IPS-15b (cell line): ENCODE results near the gene OVCH2.
"Not testable (repeated sequence)": the region's sequence is repeated elsewhere in the genome, so short reads cannot be mapped to it uniquely, and the experiment has no call there.

ENCODE experiments used
- H3K27me3 ChIP-seq: one replicate; pipeline ENCODE4 v1.6.1; 2013; ENCODE audit warnings: low read length; ENCODE audit not compliant: control insufficient read depth, insufficient read depth
- H3K36me3 ChIP-seq: one replicate; pipeline ENCODE4 v1.6.1; 2013; ENCODE audit warnings: low read length; ENCODE audit not compliant: control insufficient read depth, insufficient read depth
- H3K4me1 ChIP-seq: one replicate; pipeline ENCODE4 v1.6.1; 2013; ENCODE audit warnings: mild to moderate bottlenecking, low read length; ENCODE audit not compliant: control insufficient read depth, insufficient read depth
- H3K4me3 ChIP-seq: one replicate; pipeline ENCODE4 v1.5.1; 2013; ENCODE audit warnings: low read depth, low read length
- H3K9ac ChIP-seq: one replicate; pipeline ENCODE4 v1.6.1; 2013; ENCODE audit warnings: low read depth, mild to moderate bottlenecking, low read length
- H3K9me3 ChIP-seq: one replicate; pipeline ENCODE4 v1.6.1; 2013; ENCODE audit warnings: mild to moderate bottlenecking, low read length; ENCODE audit not compliant: control insufficient read depth, insufficient read depth

OVCH2 gene

DNA sequence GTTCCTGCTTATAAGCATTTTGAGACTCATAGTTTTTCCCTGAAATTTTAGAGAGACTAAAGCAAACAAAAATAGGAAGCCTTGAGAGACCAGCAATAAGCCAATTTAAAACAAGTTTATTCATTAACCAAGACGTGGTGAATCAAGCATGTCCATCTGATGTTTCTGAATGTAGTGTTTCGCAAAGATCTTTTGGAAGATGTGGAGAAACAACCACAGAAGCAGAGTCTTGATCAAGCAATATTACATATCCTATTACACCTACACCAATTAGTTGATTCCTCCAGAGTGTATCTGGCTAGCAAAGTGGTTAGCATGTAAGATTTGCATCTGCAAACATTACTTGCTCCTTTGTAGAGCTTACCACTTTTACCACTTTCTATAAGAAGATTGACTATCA lies at the start of gene OVCH2:
Gene OVCH2 (minus strand): TSS at position 101 of the 400 bp plus-strand sequence. CDS start 83 bp downstream, at position 18.
- H3K9ac ChIP-seq, result no peak within 1 kb of the TSS
- H3K4me1 ChIP-seq, result no peaks in the 10 kb centered on the region
- no peaks in the 10 kb centered on the region for H3K36me3 ChIP-seq
- peaks cover 2% of the 10 kb centered on the region for H3K27me3 ChIP-seq
- no peak within 1 kb of the TSS for H3K4me3 ChIP-seq
- no peaks in the 10 kb centered on the region for H3K9me3 ChIP-seq

DNA sequence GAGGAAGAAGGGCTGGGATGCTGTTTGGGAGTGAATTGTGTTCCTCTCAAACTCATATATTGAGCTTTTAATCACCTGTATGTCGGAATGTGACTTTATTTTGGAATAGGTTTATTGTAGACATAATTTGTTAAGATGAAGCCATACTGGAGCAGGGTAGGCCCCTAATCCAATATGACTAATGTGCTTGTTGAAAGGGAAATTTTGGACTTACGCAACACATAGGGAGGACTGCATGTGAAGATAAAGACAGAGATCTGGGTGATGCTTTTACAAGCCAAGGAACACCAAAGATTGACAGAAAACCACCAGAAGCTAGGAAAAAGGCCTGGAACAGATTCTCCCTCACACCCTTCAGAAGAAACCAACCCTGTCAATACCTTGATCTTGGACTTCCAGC lies 43.2 kb upstream of the OVCH2 start:
- no peaks in the 10 kb centered on the region for H3K27me3 ChIP-seq
- H3K4me3 ChIP-seq, result no peak overlapping the region
- H3K36me3 ChIP-seq, result no peaks in the 10 kb centered on the region
- no peak overlapping the region for H3K9ac ChIP-seq
- no peaks in the 10 kb centered on the region for H3K4me1 ChIP-seq
- no peaks in the 10 kb centered on the region for H3K9me3 ChIP-seq

DNA sequence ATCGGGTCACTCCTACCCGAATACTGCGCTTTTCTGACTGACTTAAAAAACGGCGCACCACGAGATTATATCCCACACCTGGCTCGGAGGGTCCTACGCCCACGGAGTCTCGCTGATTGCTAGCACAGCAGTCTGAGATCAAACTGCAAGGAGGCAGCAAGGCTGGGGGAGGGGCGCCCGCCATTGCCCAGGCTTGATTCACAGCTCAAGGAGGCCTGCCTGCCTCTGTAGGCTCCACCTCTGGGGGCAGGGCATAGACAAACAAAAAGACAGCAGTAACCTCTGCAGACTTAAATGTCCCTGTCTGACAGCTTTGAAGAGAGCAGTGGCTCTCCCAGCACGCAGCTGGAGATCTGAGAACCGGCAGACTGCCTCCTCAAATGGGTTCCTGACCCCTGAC lies 28.5 kb upstream of the OVCH2 start:
- not testable (repeated sequence) for H3K27me3 ChIP-seq, H3K4me1 ChIP-seq, H3K9me3 ChIP-seq, H3K4me3 ChIP-seq, H3K36me3 ChIP-seq, H3K9ac ChIP-seq

DNA sequence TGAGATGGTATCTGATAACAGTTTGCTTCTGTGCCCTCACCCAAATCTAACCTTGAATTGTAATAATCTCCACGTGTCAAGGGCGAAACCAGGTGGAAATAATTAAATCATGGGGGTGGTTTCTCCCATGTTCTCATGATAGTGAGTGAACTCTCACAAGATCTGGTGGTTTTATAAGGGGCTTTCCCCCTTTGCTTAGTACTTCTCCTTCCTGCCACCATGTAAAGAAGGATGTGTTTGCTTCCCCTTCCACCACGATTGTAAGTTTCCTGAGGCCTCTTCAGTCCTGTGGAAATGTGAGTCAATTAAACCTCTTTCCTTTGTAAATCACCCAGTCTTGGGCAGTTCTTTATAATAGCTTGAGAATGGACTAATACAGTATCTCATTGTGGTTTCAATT lies 8.5 kb upstream of the OVCH2 start:
- Histone ChIP-seq H3K9me3 (no peaks in the 10 kb centered on the region), H3K27me3 (no peaks in the 10 kb centered on the region), H3K4me3 (no peak overlapping the region), H3K9ac (no peak overlapping the region), H3K36me3 (no peaks in the 10 kb centered on the region), H3K4me1 (no peaks in the 10 kb centered on the region)

GRCh38 chr11:7703740-7704139 lies 2.5 kb downstream of the OVCH2 start:
- H3K9ac ChIP-seq, result no peak overlapping the region
- H3K4me1 ChIP-seq, result no peaks in the 10 kb centered on the region
- H3K27me3 ChIP-seq, result no peaks in the 10 kb centered on the region
- H3K9me3 ChIP-seq, result no peaks in the 10 kb centered on the region
- H3K4me3 ChIP-seq, result no peak overlapping the region
- H3K36me3 ChIP-seq, result no peaks in the 10 kb centered on the region

GRCh38 chr11:7696424-7696823 lies 9.9 kb downstream of the OVCH2 start:
- H3K9ac ChIP-seq, result no peak overlapping the region

GRCh38 chr11:7694235-7694634 lies 12.0 kb downstream of the OVCH2 start:
- Histone ChIP-seq H3K9ac (no peak overlapping the region), H3K4me3 (no peak overlapping the region), H3K27me3 (peaks cover 5% of the 10 kb centered on the region), H3K36me3 (no peaks in the 10 kb centered on the region), H3K4me1 (peaks cover 4% of the 10 kb centered on the region), H3K9me3 (no peaks in the 10 kb centered on the region)

More at GRCh38 chr11:7696424-7696823, 9.9 kb downstream of the OVCH2 start:
- H3K4me3 ChIP-seq, result no peak overlapping the region
- H3K4me1 ChIP-seq, result peaks cover 4% of the 10 kb centered on the region
- no peaks in the 10 kb centered on the region for H3K9me3 ChIP-seq
- H3K27me3 ChIP-seq, result peaks cover 5% of the 10 kb centered on the region
- H3K36me3 ChIP-seq, result no peaks in the 10 kb centered on the region

DNA sequence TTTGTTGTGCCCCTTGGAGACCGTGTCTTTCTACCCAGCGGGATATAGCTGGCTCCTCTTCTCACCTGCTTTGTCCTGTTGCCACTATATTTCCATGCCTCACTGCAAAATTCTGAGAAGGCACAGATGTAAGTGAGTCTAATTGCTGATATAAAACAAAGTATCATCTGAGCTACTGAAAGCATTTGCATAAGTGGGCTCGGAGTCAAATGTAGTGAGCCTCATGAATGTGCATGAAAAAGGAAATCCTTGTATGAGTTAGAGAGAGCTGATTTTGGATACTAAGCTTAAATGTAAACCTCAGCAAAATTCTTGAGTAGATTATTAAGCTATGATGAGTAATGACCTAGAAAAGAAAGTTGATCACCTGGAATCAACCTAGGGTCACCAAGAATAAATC lies 13.9 kb downstream of the OVCH2 start:
- peaks cover 5% of the 10 kb centered on the region for H3K27me3 ChIP-seq
- peaks cover 4% of the 10 kb centered on the region for H3K4me1 ChIP-seq
- no peaks in the 10 kb centered on the region for H3K36me3 ChIP-seq
- H3K4me3 ChIP-seq, result no peak overlapping the region
- no peaks in the 10 kb centered on the region for H3K9me3 ChIP-seq
- H3K9ac ChIP-seq, result no peak overlapping the region

GRCh38 chr11:7691759-7692350 lies 14.4 kb downstream of the OVCH2 start:
- H3K9me3 ChIP-seq, result no peaks in the 10 kb centered on the region
- no peaks in the 10 kb centered on the region for H3K36me3 ChIP-seq
- no peak overlapping the region for H3K4me3 ChIP-seq
- peaks cover 5% of the 10 kb centered on the region for H3K27me3 ChIP-seq
- H3K4me1 ChIP-seq, result peaks cover 4% of the 10 kb centered on the region
- H3K9ac ChIP-seq, result no peak overlapping the region

DNA sequence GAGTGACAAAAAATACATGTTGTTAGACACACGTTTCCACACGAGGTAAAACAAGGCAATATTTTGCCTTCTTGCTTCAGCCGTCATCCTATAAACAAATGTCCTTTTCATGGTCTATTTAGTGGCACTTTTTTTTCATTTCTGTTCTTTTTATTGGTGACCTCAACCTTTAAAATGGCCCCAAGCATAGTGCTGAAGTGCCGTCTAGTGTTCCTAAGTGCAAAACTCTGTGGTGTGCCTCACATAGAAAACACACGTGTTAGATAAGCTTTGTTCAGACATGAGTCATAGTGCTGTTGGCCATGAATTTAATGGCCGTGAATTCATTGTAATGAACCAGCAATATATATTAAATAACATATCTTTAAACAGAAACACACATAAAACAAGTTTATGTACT lies 15.6 kb downstream of the OVCH2 start:
- Histone ChIP-seq H3K4me3 (no peak overlapping the region), H3K36me3 (no peaks in the 10 kb centered on the region), H3K27me3 (peaks cover 5% of the 10 kb centered on the region), H3K4me1 (peaks cover 4% of the 10 kb centered on the region), H3K9me3 (no peaks in the 10 kb centered on the region), H3K9ac (no peak overlapping the region)

DNA sequence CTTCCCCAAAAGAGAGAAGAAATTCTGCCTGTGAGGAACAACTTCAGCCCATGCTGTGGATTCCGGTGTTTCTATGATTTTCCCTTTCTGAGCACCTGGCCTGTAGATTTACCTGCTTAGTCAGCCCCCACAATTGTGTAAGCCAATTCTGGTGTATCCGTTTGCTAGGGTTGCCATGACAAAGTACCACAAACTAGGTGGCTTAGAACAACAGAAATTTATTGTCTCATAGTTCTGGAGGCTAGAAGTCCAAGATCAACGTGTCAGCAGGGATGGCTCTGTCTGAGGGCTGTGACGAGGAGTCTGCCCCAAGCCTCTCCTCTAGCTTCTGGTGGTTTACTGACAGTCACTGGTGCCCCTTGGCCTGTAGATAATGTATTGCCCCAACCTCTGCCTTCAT lies 17.0 kb downstream of the OVCH2 start:
- Histone ChIP-seq H3K4me1 (no peaks in the 10 kb centered on the region), H3K4me3 (no peak overlapping the region), H3K36me3 (no peaks in the 10 kb centered on the region), H3K27me3 (peaks cover 5% of the 10 kb centered on the region), H3K9ac (no peak overlapping the region), H3K9me3 (no peaks in the 10 kb centered on the region)

DNA sequence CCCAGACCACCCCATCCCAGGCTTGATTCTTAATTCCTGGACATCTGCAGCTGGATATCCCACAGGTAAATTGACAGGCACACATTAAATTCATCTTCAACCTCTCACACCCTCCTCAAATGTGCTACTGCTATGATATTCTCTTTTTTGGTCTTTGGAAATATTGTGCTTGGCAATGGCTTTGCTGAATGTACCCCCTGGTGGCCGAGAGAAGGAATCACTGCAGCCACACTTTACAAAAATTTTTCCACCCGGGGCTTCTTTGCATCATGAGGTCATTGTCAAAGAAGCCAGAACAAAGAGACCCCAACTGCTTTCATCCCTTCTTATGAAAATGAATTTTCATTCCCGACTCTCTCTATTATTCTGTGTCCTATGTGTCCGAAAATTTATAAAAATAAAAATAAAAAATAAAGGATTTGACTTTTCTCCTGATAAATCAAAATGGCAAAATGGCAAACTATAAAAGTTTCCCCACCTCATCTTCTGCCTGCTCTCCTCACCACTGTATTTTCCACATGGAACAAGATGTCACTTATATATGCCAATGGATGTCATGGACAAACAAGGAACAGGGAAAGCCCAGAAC lies 17.9 kb downstream of the OVCH2 start:
- no peak overlapping the region for H3K4me3 ChIP-seq
- peaks cover 2% of the 10 kb centered on the region for H3K27me3 ChIP-seq
- no peaks in the 10 kb centered on the region for H3K4me1 ChIP-seq
- H3K9ac ChIP-seq, result no peak overlapping the region
- no peaks in the 10 kb centered on the region for H3K36me3 ChIP-seq
- no peaks in the 10 kb centered on the region for H3K9me3 ChIP-seq
